AG09319 (cell line): Measurements from ENCODE around the gene TCEAL7.

Experiments
- DNase-seq: peaks from one replicate; pipeline ENCODE4 v3.0.0-alpha.2; 2010; ENCODE audit warnings: low read depth; ENCODE audit errors: extremely low read depth
- TF ChIP-seq, protein P1 (sequence below): IDR thresholded peaks from 2 replicates; pipeline ENCODE4 v1.5.1; 2011; ENCODE audit warnings: low read depth, mild to moderate bottlenecking, inconsistent platforms, low read length, moderate library complexity

Gene TCEAL7

DNA sequence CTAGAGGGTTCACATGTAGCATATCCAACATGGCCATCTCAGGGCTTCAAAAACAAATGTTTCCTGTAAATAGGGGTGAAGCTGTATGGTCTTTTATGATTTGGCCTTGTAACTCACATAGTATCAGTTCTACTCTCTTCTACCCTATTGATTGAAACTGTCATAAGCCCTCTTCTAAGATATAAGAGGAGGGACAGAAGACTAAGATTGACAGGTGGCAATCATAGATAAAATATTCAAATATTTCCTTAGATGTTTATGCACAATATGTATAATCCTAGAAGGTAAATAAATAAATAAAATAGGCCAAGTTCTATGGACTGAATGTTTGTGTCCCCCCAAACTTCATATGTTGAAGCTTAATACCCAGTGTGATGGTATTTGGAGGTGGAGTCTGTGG lies 39.4 kb downstream of the TCEAL7 start:
- TF ChIP-seq, protein P1, sequence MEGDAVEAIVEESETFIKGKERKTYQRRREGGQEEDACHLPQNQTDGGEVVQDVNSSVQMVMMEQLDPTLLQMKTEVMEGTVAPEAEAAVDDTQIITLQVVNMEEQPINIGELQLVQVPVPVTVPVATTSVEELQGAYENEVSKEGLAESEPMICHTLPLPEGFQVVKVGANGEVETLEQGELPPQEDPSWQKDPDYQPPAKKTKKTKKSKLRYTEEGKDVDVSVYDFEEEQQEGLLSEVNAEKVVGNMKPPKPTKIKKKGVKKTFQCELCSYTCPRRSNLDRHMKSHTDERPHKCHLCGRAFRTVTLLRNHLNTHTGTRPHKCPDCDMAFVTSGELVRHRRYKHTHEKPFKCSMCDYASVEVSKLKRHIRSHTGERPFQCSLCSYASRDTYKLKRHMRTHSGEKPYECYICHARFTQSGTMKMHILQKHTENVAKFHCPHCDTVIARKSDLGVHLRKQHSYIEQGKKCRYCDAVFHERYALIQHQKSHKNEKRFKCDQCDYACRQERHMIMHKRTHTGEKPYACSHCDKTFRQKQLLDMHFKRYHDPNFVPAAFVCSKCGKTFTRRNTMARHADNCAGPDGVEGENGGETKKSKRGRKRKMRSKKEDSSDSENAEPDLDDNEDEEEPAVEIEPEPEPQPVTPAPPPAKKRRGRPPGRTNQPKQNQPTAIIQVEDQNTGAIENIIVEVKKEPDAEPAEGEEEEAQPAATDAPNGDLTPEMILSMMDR: no peak
- DNase-seq: no peak

DNA sequence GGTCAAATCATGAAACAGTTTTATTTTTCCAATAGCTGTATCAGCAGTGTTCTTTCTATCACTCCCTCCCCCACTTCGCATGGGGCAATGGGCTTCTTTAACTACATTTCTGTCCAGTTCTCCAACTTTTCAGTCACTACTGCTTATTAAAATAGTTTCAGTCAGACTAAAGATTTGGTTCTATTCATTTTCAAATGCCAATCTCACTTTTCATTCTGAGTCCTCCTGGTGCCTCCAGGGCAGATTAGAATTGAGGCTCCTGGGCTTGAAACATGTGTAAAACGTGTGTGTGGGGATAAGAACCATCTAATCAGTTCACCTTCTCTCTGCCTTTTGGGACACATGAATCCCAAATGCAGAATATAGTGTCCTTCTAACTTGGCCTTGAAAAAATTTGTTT lies 42.8 kb downstream of the TCEAL7 start:
- TF ChIP-seq, protein P1: no peak
- no peak for DNase-seq

DNA sequence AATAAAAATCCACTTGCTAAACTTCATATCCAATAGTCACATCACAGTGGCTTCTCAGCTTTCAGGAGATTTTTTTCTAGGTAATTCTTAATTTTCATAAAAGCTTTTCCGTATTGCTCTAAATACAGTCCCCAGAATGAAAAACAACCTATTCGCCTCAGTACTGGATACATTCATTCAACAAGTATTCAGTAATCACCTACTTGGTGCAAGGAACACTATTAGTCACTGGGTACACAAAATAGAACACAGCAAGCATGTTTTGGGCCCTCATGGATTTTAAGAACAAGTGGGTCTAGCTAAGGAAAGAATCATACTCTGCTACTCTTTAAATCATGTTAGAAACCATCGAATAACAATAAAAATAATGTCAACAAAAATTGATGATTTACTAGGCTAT lies 43.5 kb downstream of the TCEAL7 start:
- TF ChIP-seq, protein P1: no peak

DNA sequence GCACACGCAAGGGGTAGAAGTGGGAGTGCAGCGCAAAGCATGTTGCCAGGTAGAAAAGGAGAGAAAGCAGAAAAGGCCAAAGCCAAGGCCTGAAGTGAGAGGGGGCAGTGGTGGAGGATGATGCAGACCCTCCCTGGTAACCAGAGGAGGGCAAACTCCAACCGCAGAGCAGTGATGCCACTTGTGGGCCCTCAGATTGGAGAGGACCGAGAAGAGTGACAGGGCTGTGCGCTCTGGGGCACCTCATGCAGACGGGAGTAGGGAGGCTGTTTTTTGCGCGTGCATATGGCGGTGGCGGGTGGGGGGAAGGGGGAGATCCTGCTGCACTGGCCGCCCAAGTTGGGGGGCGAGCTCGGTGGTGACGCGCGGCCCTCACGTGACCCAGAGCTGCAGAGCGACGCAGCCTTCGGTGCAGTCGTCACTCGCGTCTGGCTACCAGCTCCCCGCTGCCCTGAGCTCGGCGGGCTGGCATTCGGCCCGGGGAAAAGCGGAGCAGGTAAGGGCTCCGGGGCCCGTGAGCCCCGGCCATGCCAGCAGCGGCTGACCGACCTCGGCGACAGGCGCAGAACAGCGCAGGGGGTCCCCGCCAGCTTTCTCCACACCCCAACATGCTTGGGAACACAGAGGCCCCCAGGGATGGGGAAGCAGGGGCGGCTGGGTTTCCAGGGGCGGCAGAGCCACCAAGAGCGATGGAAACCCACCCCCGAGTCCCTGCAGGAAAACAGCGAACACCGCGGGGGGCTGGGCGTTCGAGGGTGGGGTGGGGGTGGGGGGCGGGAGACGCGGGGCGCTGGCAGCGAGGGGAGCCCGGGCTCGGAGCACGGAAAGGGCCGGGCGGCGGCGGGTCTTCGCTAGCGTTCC lies 46.3 kb downstream of the TCEAL7 start, which contains the start of gene BEX3:
Gene BEX3 (plus strand): TSS at position 421 of the 861 bp plus-strand sequence. CDS start 984 bp downstream, outside the sequence.
- peak; percentile 20 for DNase-seq
- TF ChIP-seq, protein P1: no peak

More for the DNA sequence above, 43.5 kb downstream of the TCEAL7 start:
- no peak for DNase-seq

DNA sequence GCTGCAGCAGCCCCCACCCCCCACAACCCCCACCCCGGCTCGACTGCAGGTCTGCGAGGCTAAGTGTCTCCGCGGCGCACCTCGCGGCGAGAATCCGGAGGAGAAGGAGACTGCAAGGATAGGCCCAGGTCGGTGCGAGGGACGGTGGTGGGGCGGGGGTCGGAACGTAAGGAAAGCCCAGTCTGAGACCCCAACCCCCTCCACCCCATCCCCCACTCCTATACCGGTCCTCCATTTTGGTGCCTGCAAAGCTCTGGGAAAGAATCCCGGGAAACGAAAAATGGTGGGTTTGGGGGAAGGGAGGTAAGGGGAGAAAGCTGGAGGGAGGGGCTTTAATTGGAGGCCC lies 46.9 kb downstream of the TCEAL7 start:
- TF ChIP-seq, protein P1: no peak
- DNase-seq: no peak

DNA sequence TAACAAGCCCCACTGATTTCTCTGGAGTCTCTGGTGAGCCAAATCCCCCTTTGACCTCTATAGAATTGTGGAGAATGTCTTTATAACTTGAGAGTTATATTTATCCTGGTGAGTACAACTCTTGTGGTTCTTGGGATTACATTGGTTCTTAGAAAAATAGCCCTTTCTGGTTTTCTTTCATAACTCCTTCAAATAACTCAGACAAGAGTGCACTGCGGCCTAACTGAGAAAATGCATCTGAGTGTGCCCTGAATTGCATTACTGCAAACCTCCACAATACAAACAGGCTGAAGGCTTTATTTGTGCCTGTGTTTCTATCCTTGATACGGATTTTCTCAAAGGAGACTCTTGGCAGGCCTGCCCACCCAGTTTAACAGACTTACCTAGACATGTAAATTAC lies 49.0 kb downstream of the TCEAL7 start:
- no peak for DNase-seq

More for the DNA sequence above, 49.0 kb downstream of the TCEAL7 start:
- TF ChIP-seq, protein P1: no peak
